GM19397 (cell line): ENCODE measurements around the gene ARNT2.

Experiments used
- ATAC-seq: cut with Tn5 transposase; IDR thresholded peaks from one replicate; pipeline ENCODE4 v1.9.1; 2021; ENCODE audit warnings: mild to moderate bottlenecking, moderate library complexity; ENCODE audit not compliant: unreplicated experiment

Gene ARNT2

GRCh38 chr15:80611543-80612080, 207.4 kb downstream of the ARNT2 start:
- ATAC-seq, result no peak

- no peak for ATAC-seq
Observed at GRCh38 chr15:80612118-80612823, 208.1 kb downstream of the ARNT2 start.

DNA sequence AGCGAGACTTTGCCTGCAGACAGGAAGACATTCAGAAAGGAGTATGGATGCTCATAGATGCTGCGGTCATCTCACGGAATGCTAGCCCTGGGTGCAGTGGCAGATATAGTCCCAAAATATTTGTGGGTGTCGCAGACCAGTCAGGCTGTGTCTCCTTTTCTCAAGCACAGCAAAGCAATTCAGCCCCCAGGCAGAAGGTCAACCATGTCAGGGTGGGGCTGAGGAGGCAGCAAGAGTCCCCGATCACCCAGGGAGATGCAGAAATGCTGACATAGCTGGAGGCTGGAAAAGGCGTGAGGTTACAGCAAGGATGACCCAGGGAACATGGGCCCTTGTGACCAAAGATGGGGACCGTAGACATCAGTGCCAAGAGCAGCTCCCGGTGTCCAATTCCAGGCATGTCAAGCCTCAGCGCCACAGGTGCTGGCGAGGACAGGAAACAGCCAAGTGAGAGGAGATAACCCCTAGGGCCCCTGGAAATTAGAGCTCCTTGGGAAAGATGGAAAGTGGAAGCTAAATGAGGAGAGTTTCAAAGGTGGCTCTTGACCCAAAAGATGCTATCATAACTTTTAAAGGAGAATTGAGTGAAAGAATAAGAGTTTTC, 209.7 kb downstream of the ARNT2 start:
- no peak for ATAC-seq

DNA sequence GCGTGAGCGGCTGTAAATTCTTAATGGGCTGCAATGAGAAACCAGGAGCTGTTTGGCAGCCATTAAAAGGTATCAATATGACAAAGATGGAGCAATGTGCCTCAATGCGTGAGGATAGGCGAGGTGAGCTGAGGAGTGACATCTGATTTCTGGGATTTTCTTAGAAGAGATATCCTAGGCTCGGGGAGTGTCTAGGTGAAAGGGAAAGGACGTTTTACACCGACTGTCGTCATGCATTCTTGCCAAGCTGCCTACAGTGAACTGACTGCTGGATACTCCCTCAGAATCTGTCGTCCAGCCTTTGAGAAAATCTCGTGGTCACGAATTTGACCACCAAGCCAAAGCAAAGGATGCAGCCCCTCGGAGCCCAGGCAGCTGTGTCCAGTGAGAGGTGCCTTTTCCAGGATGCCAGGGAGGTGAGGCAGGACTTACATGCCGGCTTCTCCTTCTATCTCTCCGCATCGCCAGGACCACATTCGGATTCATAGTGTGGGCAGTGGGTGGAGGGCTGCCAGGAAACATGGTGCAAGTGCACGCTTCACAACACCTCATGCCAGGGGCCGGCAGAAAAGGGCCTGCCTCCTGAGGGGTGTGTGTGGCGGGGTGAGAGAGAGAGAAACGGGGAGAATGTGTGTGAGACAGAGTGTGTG, 210.7 kb downstream of the ARNT2 start:
- ATAC-seq, result no peak

GRCh38 chr15:80615361-80615736, 211.2 kb downstream of the ARNT2 start:
- ATAC-seq, result no peak

GRCh38 chr15:80615783-80616391, 211.7 kb downstream of the ARNT2 start:
- ATAC-seq, result no peak

- no peak for ATAC-seq
Observed at GRCh38 chr15:80618685-80619400, 214.7 kb downstream of the ARNT2 start.

- ATAC-seq, result no peak
Observed at GRCh38 chr15:80619680-80620079, 215.5 kb downstream of the ARNT2 start.

DNA sequence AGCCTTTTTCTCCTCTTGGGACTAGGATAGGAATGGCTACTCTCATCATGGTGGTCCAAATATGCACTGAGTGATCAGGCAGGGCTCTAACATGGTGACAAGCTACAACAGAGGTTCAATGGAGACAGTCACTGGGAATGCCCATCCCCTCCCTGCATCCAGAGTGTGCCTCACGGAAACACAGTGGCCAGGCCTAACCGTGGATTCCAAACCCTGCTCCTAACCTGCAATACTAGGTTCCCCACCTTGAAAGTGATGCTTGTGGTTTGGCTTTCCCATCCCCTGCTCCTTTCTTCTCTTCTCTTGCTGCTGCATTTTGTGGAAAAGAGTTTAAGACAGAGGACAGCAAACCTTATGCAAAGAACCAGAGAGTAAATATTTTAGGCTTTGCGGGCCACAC, 216.0 kb downstream of the ARNT2 start:
- ATAC-seq, result no peak

DNA sequence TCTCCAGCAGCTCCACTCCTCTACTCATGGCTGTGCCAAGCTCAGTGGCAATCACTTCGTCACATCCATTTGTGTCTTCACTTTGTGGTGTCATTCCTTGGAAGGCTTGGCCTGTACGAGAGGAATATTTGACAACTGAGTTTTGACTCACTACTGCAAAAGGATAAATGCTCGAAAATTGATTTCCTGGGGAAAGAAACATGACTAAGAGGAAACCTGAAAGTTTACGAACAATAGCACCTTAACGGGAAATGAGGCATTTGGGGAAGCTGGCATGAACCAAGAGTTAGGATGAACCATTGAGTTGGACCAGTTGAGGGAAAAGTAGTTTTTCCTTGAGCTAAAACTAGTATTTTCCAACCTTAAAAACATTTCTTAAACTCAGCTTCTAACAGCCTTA, 216.7 kb downstream of the ARNT2 start:
- no peak for ATAC-seq

GRCh38 chr15:80626643-80627120, 222.5 kb downstream of the ARNT2 start:
- ATAC-seq, result no peak

- no peak for ATAC-seq
Observed at GRCh38 chr15:80629355-80629754, 225.2 kb downstream of the ARNT2 start.

- no peak for ATAC-seq
Observed at GRCh38 chr15:80630981-80631380, 226.8 kb downstream of the ARNT2 start.

DNA sequence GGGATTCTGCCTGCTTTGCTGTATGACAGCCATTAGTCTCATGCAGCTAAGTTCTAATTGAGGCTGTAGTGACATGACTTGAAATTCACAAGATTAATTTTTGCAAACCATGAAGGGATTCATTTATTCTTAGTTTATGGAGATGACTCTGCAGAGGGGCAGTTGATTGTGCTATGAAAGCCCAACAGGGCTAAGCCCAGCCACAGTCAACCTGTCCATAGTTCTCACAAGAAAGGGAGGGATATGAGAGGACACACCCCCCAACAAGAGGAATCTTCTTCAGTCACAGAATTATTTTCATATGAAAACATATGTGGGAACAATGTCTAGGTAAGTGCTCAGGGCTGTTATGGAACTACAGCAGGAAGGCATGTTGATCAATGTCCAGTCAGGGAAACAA, 229.0 kb downstream of the ARNT2 start:
- no peak for ATAC-seq

GRCh38 chr15:80635953-80636352, 231.8 kb downstream of the ARNT2 start:
- ATAC-seq, result no peak

DNA sequence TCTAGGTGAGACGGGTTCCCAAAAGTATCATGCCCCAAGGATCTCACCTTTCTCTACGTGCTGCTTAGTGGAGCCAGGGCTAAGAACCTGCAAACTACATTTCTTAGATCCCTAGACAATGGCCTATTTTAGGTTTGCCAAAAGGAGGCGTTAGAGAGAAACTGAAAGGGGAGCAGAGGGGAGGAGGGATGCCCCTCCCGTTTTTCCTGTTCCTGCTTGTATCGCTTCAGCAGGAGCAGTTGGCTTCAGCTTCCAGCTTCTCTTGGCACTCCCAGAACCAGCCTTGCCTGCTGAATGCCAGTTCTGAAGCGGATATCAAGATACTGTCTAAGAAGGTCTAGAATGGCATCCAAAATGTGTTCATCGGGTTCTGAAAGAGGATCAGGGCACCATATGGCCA, 232.5 kb downstream of the ARNT2 start:
- ATAC-seq, result no peak

- no peak for ATAC-seq
Observed at GRCh38 chr15:80637747-80638146, 233.6 kb downstream of the ARNT2 start.

DNA sequence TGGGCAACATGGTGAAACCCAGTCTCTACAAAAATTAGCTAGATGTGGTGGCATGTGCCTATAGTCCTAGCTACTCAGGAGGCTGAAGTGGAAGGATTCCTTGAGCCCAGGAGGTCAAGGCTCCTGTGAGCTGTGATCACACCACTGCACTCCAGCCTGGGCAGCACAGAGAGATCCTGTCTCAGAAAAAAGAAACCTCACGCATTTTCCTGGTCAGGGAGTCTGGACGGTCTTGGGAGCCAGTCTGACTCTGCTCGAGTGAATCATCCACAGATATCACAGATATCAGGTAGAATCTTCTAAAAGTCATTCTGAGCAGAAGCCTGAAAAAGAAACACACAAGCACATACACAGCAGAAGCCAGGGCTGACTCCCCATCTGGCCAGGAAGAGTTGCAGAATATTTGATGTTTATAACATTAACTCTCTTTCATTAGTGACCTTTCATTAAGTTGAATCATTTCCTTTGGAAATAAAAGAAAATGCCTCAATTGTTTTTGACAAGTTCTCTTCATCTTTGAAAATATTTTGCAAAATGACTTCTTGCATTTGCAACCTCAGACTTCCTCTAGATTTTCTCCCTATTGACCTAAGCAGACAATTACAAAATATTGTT, 234.5 kb downstream of the ARNT2 start:
- ATAC-seq, result no peak

GRCh38 chr15:80639168-80639555, 235.0 kb downstream of the ARNT2 start:
- no peak for ATAC-seq

DNA sequence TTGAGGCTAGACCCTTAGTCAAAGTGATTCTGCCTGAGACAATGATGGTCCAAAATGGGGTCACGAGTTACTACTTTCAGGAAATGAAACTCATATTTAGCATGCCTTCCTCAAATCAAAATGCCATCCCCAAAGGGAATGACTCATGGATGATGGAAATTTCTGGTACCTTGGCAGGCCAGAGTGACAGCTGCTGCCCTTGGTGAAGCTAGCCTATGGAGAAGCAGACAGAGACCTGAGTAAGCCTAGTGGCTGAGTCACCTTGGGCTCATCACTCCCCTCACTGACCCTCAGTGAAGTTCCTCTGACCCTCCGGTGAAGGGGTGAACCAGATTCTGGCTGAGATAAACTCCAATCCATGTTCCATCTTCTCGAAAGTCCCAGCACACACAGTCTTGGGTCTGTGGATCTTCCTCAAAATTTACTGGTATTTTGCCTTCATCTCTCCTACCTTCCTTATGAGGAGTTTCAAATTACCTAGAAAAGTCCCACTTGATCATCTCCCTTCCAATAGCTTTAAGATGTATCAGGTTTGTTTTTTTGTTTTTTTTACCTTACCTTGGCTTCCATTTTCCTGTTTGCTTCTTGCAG, 236.4 kb downstream of the ARNT2 start:
- ATAC-seq, result no peak
